Medulla oblongata (tissue), 1 donor: ENCODE measurements around the gene LCE3B.

Experiments used
- DNase-seq: peaks from one replicate; pipeline ENCODE4 v3.0.0-alpha.2; 2015; ENCODE audit errors: extremely low spot score

LCE3B gene

DNA sequence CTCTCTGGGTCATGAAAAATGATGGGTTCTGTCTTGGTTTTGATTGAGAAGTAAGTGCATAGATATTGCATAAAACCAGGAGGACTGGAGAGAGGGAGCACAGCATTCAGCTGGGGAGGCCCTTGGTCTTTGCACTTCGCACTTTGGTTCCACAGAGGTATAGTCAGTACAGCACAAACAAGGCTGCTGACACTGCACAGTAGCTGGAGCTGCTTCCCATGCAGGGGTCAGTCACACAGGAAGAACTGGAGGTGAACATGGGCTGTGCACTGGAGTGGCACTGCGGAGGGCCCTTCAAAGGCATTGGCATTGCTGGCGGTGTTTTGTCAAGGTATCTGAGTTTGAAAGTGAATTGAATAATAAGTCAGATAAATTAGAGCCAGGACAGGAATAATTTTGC is 45.0 kb downstream of the LCE3B start:
- no peak for DNase-seq

DNA sequence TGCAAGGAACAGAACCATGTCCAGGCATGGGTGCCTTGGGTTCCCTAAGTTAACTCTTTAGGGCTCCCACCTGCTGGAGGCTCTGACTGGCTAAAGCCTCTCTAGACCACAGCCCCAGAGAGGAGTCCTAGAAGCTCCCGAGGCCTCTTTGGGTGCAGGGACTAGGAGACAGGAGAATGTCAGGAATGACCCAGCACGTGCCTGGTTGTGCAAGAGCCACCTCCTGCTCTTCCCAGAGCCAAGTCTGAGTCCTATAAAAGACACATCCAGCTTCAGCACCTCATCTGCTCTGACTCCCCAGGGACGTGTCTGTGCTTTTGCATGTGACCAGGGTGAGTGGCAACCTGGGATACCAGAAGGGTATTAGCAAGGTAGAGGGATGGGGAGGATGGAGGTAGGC is 49.5 kb downstream of the LCE3B start, which contains the start of gene LCE2D:
TSS of gene LCE2D (plus strand) at position 283 of the 400 bp plus-strand sequence. CDS start 726 bp downstream, outside the sequence.
- DNase-seq, result no peak
